ENCODE data around the gene RIMBP2. TPM values are rescaled to one million over a fixed set of nuclear protein-coding genes. Genes with fewer than 3 reads are reported as not detected.

The RIMBP2 gene
- total and polyA plus RNA-seq, 2 experiments from 2014 or later, result 0.31 to 0.37 TPM

DNA sequence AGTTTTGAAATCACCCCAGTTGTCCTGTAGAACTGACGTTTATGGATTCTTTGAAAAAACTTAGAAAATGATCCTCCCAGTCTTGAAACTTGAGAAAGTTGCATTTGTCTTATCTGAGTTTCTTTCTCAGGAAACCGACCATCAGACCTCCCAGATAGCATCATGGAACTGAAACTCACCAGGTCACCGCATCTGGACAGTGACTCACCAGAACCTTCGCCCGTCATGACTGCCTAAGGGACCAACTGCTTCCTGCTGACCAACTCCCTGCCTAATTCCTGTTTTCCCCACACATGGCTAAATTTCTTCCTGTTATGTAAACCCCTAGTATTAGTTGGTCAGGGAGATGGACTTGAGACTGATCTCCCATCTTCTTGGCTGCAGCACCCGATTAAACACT, 175.7 kb downstream of the RIMBP2 start (continued):
- TF ChIP-seq, protein P1, sequence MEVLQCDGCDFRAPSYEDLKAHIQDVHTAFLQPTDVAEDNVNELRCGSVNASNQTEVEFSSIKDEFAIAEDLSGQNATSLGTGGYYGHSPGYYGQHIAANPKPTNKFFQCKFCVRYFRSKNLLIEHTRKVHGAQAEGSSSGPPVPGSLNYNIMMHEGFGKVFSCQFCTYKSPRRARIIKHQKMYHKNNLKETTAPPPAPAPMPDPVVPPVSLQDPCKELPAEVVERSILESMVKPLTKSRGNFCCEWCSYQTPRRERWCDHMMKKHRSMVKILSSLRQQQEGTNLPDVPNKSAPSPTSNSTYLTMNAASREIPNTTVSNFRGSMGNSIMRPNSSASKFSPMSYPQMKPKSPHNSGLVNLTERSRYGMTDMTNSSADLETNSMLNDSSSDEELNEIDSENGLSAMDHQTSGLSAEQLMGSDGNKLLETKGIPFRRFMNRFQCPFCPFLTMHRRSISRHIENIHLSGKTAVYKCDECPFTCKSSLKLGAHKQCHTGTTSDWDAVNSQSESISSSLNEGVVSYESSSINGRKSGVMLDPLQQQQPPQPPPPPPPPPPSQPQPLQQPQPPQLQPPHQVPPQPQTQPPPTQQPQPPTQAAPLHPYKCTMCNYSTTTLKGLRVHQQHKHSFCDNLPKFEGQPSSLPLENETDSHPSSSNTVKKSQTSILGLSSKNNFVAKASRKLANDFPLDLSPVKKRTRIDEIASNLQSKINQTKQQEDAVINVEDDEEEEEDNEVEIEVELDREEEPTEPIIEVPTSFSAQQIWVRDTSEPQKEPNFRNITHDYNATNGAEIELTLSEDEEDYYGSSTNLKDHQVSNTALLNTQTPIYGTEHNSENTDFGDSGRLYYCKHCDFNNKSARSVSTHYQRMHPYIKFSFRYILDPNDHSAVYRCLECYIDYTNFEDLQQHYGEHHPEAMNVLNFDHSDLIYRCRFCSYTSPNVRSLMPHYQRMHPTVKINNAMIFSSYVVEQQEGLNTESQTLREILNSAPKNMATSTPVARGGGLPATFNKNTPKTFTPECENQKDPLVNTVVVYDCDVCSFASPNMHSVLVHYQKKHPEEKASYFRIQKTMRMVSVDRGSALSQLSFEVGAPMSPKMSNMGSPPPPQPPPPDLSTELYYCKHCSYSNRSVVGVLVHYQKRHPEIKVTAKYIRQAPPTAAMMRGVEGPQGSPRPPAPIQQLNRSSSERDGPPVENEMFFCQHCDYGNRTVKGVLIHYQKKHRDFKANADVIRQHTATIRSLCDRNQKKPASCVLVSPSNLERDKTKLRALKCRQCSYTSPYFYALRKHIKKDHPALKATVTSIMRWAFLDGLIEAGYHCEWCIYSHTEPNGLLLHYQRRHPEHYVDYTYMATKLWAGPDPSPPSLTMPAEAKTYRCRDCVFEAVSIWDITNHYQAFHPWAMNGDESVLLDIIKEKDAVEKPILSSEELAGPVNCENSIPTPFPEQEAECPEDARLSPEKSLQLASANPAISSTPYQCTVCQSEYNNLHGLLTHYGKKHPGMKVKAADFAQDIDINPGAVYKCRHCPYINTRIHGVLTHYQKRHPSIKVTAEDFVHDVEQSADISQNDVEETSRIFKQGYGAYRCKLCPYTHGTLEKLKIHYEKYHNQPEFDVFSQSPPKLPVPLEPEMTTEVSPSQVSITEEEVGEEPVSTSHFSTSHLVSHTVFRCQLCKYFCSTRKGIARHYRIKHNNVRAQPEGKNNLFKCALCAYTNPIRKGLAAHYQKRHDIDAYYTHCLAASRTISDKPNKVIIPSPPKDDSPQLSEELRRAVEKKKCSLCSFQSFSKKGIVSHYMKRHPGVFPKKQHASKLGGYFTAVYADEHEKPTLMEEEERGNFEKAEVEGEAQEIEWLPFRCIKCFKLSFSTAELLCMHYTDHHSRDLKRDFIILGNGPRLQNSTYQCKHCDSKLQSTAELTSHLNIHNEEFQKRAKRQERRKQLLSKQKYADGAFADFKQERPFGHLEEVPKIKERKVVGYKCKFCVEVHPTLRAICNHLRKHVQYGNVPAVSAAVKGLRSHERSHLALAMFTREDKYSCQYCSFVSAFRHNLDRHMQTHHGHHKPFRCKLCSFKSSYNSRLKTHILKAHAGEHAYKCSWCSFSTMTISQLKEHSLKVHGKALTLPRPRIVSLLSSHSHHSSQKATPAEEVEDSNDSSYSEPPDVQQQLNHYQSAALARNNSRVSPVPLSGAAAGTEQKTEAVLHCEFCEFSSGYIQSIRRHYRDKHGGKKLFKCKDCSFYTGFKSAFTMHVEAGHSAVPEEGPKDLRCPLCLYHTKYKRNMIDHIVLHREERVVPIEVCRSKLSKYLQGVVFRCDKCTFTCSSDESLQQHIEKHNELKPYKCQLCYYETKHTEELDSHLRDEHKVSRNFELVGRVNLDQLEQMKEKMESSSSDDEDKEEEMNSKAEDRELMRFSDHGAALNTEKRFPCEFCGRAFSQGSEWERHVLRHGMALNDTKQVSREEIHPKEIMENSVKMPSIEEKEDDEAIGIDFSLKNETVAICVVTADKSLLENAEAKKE (CRISPR knock-in tag; IDR thresholded peaks at IDR 0.05), result no peak
- TF ChIP-seq NANOG (IDR thresholded peaks at IDR 0.05; ENCODE audit: borderline replicate concordance), result no peak

DNA sequence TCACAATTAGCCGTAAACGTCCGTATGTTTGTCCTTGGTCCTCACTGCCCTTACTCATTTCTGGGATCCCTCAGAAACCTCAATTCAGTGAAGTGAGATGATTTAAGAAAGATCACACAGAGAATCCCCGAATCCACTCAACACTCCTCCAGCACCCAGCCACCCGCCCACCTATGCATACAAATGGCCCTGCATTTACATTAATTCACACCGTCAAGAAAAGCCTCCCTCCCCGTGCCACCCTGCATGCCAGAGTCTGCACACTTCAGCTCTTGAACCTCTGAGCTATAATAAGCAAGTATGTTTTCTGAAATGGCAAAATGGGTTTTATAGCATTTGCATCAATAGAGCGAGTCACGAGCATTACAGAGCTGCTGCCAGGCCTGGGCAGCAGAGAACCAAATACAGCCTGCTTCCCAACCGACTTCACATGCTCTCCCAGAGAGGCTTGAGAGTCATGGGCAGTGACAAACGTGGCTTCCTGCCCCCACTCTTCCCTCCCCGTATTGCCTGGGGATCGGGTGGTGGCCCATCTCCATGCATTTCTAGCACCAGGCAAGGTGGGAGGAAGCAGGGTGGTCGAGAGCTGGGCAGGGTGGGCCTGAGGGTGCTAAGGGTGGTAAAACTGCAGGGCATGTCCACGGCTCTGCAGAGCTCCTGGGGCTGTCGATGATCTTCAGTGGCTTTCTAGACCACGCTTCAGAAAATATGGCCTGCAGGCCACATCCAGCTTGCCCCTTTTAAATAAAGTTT, 177.6 kb downstream of the RIMBP2 start:
- Mint-ChIP-seq H3K9me3 (peaks cover 87% of the 10 kb centered on the region), H3K4me1 (no peaks in the 10 kb centered on the region; the same call in none of the 3 replicates), H3K27me3 (ENCODE audit: insufficient read depth, low read depth, poor library complexity) (peaks cover 5% of the 10 kb centered on the region), H3K4me3 (no peak overlapping the region), H3K27ac (no peak overlapping the region), H3K36me3 (ENCODE audit: low read depth) (peaks cover 24% of the 10 kb centered on the region)
- Histone ChIP-seq H3K9me2 (ENCODE audit: insufficient read depth) (no peaks in the 10 kb centered on the region), H3K4me3 (no peak overlapping the region), H3K27me3 (ENCODE audit: insufficient read depth) (no peaks in the 10 kb centered on the region), H3F3A (replicated peaks; ENCODE audit: low read depth) (no peaks in the 10 kb centered on the region), H3K36me3 (ENCODE audit: insufficient read depth) (no peaks in the 10 kb centered on the region), H3K79me2 (replicated peaks; ENCODE audit: insufficient read depth) (no peaks in the 10 kb centered on the region), H2AFZ (no peak overlapping the region), H3K4me1 (ENCODE audit: insufficient read depth) (no peaks in the 10 kb centered on the region), H3K4me2 (no peak overlapping the region), H4K20me1 (replicated peaks; ENCODE audit: insufficient read depth) (no peaks in the 10 kb centered on the region), H3K27ac (ENCODE audit: low read depth) (no peak overlapping the region)
- ATAC-seq (no peak), DNase-seq (ENCODE audit: low spot score) (no peak)
- no peak for TF ChIP-seq EZH2phosphoT487 (IDR thresholded peaks at IDR 0.05; ENCODE audit: unreplicated experiment)
- TF ChIP-seq ZNF114 (CRISPR knock-in tag; IDR thresholded peaks at IDR 0.05), result no peak
- TF ChIP-seq, protein P1 (CRISPR knock-in tag; IDR thresholded peaks at IDR 0.05), result no peak
- no peak for TF ChIP-seq JUNB (IDR thresholded peaks at IDR 0.05; ENCODE audit: unreplicated experiment)
- no peak for TF ChIP-seq POLR2AphosphoS5 (IDR thresholded peaks at IDR 0.05; ENCODE audit: low read depth)
- TF ChIP-seq NANOG (IDR thresholded peaks at IDR 0.05; ENCODE audit: borderline replicate concordance), result no peak
- TF ChIP-seq, protein P2, sequence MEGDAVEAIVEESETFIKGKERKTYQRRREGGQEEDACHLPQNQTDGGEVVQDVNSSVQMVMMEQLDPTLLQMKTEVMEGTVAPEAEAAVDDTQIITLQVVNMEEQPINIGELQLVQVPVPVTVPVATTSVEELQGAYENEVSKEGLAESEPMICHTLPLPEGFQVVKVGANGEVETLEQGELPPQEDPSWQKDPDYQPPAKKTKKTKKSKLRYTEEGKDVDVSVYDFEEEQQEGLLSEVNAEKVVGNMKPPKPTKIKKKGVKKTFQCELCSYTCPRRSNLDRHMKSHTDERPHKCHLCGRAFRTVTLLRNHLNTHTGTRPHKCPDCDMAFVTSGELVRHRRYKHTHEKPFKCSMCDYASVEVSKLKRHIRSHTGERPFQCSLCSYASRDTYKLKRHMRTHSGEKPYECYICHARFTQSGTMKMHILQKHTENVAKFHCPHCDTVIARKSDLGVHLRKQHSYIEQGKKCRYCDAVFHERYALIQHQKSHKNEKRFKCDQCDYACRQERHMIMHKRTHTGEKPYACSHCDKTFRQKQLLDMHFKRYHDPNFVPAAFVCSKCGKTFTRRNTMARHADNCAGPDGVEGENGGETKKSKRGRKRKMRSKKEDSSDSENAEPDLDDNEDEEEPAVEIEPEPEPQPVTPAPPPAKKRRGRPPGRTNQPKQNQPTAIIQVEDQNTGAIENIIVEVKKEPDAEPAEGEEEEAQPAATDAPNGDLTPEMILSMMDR (conservative IDR thresholded peaks at IDR 0.05; ENCODE audit: low read depth in 2 of 2), result no peak
